Cardiac muscle cell (in vitro differentiated cells and primary cell): ENCODE results near the gene SLC12A9. TPM values are rescaled to one million over a fixed set of nuclear protein-coding genes. Genes with fewer than 3 reads are reported as not detected.
A peak's percentile ranks its signal among the peaks of the same experiment; 100 is the strongest.

Experiments
- DNase-seq, 2 donors: peaks; one replicate each; pipeline versions ENCODE4 v3.0.0 to v3.0.0-alpha.2; 2010 to 2017; ENCODE audit warnings: low read depth in 1 of 2, low spot score in 1 of 2
- H3K27ac ChIP-seq: fragments of 200-600 bp; sonication (generic); 2 replicates; pipeline ENCODE4 v1.5.1; 2016
- H3K27me3 ChIP-seq: fragments of 200-600 bp; sonication (generic); 2 replicates; pipeline ENCODE4 v1.6.0; 2016; ENCODE audit warnings: control low read depth
- H3K36me3 ChIP-seq: fragments of 200-600 bp; sonication (generic); 2 replicates; pipeline ENCODE4 v1.5.1; 2016; ENCODE audit warnings: control low read depth
- H3K4me1 ChIP-seq: fragments of 200-600 bp; sonication (generic); 2 replicates; pipeline ENCODE4 v1.8.1; 2017; ENCODE audit warnings: low read depth, mild to moderate bottlenecking, mixed run types
- H3K4me3 ChIP-seq: fragments of 200-600 bp; sonication (generic); 2 replicates; pipeline ENCODE4 v1.5.1; 2016; ENCODE audit warnings: mild to moderate bottlenecking
- H3K9me3 ChIP-seq: fragments of 200-600 bp; sonication (generic); 2 replicates; pipeline ENCODE4 v1.5.1; 2017; ENCODE audit warnings: low read depth, mild to moderate bottlenecking, control low read depth
- polyA plus RNA-seq: library from polyadenylated mRNA; unstranded; fragments of >200 nt; fragmentation: Nextera tagmentation; extraction: Ambion mirVana; gene quantifications from 2 replicates; pipeline ENCODE4 v1.2.1, GENCODE V29; 2016
- total RNA-seq: library from RNA; depleted of rRNA; stranded (reverse); fragments of >200 nt; gene quantifications from 2 replicates; pipeline ENCODE4 v1.2.3, GENCODE V29; 2016
- TF ChIP-seq, protein P1 (sequence below): IDR thresholded peaks from 2 replicates; pipeline ENCODE4 v1.5.1; 2012; ENCODE audit warnings: low read depth, mild to moderate bottlenecking, low read length

Gene SLC12A9
- total and polyA plus RNA-seq, 2 experiments from 2014 or later = 14.6 to 18.3 TPM

DNA sequence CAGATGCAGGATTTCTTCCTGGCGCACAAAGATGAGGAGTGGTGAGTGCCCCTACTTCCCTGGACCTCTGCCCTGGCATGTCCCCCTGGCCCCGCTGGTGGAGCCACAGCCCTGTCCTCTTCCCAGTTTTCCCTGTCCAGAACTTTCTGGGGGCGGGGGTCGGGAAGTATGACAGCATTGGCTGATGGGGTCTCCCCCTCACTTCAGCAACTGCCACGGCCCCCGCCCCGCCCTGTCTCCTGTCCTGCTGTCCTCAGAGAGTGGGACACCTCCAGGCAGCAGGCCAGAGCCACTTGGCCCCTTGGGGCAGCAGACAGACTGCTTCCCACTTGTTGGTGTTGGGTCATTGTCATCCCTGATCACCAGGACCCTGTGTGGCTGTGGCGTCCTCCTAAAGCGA is 29.7 kb downstream of the SLC12A9 start:
- Histone ChIP-seq H3K27ac (no peak overlapping the region), H3K9me3 (no peaks in the 10 kb centered on the region), H3K27me3 (no peaks in the 10 kb centered on the region), H3K4me1 (peaks cover 9% of the 10 kb centered on the region), H3K36me3 (peaks cover 52% of the 10 kb centered on the region), H3K4me3 (no peak overlapping the region)
- TF ChIP-seq, protein P1, sequence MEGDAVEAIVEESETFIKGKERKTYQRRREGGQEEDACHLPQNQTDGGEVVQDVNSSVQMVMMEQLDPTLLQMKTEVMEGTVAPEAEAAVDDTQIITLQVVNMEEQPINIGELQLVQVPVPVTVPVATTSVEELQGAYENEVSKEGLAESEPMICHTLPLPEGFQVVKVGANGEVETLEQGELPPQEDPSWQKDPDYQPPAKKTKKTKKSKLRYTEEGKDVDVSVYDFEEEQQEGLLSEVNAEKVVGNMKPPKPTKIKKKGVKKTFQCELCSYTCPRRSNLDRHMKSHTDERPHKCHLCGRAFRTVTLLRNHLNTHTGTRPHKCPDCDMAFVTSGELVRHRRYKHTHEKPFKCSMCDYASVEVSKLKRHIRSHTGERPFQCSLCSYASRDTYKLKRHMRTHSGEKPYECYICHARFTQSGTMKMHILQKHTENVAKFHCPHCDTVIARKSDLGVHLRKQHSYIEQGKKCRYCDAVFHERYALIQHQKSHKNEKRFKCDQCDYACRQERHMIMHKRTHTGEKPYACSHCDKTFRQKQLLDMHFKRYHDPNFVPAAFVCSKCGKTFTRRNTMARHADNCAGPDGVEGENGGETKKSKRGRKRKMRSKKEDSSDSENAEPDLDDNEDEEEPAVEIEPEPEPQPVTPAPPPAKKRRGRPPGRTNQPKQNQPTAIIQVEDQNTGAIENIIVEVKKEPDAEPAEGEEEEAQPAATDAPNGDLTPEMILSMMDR = no peak
- no peak for DNase-seq

DNA sequence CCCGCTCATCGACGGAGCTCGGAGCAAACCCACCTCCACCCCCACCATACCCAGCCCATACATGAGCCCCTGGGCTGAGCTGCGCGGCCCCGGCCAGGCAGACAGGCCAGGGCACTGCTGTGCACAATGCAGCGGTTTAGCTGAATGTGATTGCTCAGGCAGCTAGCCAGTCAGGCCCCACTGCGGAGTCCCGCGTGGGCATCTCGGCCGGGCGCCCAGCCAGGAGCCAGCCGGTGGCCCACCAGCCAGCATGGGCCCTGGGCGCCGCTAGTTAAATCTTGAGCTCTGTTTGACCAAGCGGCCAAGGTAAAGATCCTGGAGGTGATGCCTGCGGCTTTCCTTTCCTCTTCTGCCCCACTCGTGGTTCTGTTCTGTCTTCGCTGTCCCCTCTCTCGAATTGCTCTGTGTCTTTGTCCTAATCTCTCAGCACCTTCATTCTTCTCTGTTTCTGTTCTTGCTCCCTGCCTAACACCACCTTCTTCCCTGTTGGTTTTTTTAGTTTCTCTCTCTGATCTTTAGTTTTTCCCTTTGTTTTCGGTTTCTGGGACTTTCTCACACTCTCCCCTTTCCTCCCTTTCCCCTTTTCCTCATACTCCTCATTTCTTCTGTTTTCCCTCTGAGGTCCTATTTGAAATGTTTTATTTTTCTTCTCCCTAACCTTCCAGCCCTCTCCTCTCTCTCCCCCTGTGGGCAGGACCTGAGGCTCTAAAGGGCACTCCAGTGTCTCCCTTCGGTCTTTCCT is 30.4 kb downstream of the SLC12A9 start:
- H3K36me3 ChIP-seq = peaks cover 59% of the 10 kb centered on the region
- TF ChIP-seq, protein P1 = no peak

DNA sequence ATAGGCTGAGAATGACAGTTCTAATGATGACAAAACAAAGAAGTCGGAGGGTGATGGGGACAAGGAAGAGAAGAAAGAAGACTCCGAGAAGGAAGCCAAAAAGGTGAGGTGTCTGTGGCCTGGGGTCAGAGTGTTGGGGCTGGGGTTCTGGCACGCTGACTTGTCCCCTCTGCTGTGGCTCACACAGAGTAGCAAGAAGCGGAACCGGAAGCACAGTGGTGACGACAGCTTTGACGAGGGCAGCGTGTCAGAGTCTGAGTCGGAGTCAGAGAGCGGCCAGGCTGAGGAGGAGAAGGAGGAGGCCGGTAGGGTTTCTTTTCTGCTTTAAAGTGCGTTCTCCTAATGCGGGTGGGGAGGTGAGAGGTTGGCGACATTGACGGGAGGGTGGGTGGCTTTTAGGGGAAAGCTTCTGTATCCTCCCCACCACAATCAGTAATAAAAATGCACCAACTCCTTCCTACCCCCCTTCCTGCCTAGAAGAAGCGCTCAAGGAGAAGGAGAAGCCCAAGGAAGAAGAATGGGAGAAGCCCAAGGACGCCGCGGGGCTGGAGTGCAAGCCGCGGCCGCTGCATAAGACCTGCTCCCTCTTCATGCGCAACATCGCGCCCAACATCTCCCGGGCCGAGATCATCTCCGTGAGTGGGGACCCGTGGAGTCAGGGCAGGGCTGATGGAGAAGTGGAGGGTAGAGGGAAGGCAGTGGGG is 32.4 kb downstream of the SLC12A9 start:
- H3K27ac ChIP-seq = peak overlapping the region; percentile 33
- no peaks in the 10 kb centered on the region for H3K27me3 ChIP-seq
- H3K4me3 ChIP-seq = no peak overlapping the region
- TF ChIP-seq, protein P1 = no peak
- no peaks in the 10 kb centered on the region for H3K9me3 ChIP-seq
- peaks cover 62% of the 10 kb centered on the region for H3K36me3 ChIP-seq
- DNase-seq = no peak
- H3K4me1 ChIP-seq = peaks cover 15% of the 10 kb centered on the region

More for the DNA sequence above, 30.4 kb downstream of the SLC12A9 start:
- no peaks in the 10 kb centered on the region for H3K9me3 ChIP-seq
- H3K4me1 ChIP-seq = peaks cover 9% of the 10 kb centered on the region
- no peaks in the 10 kb centered on the region for H3K27me3 ChIP-seq
- H3K4me3 ChIP-seq = no peak overlapping the region
- no peak for DNase-seq
- H3K27ac ChIP-seq = peak overlapping the region; percentile 54

DNA sequence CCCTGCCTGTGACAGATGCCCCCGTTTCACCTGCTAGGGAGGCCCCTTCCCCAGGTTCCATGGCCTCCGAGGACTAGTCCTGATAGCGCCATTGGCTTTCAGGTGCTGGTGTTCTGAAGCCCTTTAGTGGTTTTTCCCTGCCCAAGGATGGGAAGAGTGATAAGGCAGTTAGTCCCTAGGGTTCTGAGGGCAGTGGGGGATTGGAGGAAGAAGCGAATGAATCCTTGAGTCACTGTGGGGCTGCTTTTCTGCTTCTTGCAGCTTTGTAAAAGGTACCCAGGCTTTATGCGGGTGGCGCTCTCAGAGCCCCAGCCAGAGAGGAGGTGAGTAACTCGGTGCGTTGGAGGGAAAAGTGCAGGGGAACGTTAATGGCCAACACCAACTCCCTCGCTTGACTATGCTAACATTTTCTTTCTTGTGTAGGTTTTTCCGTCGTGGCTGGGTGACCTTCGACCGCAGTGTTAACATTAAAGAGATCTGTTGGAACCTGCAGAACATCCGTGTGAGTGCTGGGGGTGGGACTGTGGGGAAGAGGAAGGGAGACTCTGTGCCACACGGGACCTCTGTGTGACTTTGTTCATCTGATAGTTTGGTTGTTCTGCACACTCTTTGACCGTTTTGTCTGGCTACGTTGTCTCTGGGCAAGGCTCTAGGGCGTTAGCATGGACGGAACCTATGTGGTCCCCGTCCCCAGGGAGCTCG is 33.1 kb downstream of the SLC12A9 start:
- TF ChIP-seq, protein P1 = no peak
- no peak overlapping the region for H3K4me3 ChIP-seq
- H3K27me3 ChIP-seq = no peaks in the 10 kb centered on the region
- H3K9me3 ChIP-seq = no peaks in the 10 kb centered on the region
- H3K4me1 ChIP-seq = peaks cover 16% of the 10 kb centered on the region
- peak overlapping the region; percentile 33 for H3K27ac ChIP-seq
- H3K36me3 ChIP-seq = peaks cover 62% of the 10 kb centered on the region
- DNase-seq = no peak

DNA sequence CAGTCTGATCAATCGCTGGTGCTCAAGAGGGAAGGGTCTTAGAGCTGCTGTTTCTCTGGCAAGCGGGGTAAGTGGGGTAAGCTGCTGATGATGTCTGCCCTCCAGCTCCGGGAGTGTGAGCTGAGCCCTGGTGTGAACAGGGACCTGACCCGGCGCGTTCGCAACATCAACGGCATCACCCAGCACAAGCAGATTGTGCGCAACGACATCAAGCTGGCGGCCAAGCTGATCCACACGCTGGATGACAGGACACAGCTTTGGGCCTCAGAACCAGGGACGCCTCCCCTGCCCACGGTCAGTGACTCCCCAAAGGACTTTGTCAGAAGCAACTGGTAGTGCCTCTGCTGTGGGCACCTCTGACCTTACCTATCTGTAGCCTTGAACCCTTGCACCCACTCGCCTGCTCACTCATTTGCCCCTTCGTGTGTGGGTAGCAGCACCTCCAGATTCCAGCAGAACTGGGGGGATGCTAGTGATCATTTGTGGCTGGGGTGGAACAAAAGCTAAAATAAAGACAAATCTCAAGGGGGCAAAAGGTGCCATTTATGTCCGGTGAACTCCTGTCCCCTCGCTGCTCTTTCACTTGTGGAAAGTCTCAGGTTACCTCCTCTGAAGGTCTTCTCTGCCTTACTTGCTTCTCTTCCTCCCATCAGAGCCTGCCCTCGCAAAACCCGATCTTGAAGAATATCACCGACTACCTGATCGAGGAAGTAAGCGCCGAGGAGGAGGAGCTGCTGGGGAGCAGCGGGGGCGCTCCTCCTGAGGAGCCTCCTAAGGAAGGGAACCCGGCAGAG is 33.8 kb downstream of the SLC12A9 start:
- Histone ChIP-seq H3K9me3 (no peaks in the 10 kb centered on the region), H3K36me3 (peaks cover 61% of the 10 kb centered on the region), H3K27me3 (no peaks in the 10 kb centered on the region), H3K27ac (no peak overlapping the region), H3K4me1 (peaks cover 22% of the 10 kb centered on the region), H3K4me3 (no peak overlapping the region)
- no peak for DNase-seq
- TF ChIP-seq, protein P1 = no peak
